ENCODE results near the gene RLN2. TPM values are rescaled to one million over a fixed set of nuclear protein-coding genes. Genes with fewer than 3 reads are reported as not detected.
"Not testable (repeated sequence)": the region's sequence is repeated elsewhere in the genome, so short reads cannot be mapped to it uniquely, and the experiment has no call there.

The RLN2 gene, protein sequence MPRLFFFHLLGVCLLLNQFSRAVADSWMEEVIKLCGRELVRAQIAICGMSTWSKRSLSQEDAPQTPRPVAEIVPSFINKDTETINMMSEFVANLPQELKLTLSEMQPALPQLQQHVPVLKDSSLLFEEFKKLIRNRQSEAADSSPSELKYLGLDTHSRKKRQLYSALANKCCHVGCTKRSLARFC
- total RNA-seq = not detected

DNA sequence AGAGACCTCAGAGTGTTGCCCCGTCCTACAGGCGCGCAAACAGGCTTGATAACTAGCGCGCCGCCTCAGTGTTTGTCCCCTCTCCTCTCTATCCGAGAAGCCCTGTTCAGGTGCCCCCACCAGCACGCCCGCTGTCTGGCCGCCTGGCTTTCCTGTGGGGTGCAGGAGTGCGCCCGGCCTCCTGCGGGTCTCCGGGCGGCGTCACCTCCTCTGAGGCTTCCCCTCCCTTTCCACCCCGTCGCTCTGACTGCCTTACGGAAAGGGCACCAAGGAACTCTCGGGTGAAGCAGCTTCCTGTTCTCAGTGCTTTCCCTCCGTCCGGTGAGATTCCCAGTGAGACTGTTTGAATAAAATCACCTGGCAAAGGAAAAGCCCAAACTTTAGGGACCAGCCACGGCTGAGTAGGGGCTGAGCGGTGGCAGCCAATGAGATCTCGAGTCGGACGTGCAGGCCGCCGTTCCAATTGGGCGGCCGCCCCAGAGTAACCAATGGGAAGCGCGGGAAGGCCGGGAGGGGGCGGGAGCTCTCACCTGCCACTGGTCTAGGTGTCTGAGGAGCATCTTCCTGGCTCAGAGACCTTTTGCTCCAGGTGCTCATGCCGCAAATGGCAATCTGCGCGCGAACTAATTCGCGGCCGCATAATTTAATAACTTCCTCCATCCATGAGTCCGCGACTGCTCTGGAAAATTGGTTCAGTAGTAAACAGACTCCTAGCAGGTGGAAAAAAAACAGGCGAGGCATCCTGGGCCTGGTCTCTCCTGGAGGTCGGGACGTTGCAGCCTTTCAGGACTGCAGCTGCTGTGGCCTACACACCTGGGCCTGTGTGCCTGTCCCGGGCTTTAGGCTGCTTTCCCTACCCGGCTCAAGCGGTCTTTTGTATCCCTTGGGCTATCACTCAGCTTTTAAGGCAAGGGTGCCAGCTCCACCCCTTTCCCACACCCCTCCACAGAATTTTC, at the start of gene RLN2:
Gene RLN2, minus strand, starts transcription at position 877 of the 956 bp plus-strand sequence. Its CDS starts 136 bp downstream, at position 741.
- ATAC-seq = peak; percentile 100

DNA sequence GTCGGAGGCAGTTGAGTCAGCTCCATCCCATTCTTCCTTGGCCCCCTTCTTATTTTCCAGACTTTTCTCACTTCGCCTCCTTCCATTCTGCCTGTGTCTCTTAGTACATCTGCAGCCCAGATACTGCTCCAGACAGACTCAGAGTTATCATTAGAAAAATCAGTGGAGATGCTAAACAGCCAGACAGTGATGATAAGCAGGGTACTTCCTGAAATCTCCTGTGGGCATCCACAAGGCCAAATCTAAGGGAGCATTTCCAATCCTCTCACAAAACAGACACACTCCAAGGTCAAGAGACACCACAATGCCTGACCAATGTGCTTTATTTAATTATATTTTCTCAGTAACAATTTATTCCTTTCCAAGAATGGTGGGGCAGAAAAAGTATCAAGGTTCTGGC, 49.7 kb upstream of the RLN2 start:
- no peak for ATAC-seq

DNA sequence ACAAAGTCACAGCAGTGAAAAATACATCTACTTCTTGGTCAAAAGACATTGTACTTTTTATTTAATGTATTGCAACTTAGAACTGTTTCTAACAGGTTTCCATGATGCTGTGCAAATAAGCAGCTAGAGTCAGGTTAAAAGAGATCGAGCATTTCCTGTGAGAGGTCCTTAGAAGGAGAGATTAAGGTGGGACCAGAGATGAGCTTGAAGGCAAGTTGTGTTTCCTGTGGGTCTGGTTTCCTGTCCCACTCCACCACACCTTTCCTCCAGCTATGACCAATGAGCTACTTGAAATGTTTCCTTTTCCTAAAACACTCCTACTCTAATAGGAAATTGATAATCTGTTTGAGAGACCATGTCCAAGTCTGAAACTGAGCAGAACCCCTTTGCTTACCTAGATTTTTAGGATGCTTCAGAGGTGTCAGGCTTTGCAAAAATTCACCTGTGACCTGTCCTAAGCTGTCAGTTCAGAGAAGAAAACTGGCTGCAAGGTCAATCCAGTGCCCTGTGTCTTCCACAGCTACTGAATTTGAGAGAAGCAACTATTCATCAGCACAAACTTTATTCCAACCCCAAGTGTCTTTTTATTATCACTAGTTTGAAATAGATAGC, 48.2 kb upstream of the RLN2 start:
- no peak for ATAC-seq

DNA sequence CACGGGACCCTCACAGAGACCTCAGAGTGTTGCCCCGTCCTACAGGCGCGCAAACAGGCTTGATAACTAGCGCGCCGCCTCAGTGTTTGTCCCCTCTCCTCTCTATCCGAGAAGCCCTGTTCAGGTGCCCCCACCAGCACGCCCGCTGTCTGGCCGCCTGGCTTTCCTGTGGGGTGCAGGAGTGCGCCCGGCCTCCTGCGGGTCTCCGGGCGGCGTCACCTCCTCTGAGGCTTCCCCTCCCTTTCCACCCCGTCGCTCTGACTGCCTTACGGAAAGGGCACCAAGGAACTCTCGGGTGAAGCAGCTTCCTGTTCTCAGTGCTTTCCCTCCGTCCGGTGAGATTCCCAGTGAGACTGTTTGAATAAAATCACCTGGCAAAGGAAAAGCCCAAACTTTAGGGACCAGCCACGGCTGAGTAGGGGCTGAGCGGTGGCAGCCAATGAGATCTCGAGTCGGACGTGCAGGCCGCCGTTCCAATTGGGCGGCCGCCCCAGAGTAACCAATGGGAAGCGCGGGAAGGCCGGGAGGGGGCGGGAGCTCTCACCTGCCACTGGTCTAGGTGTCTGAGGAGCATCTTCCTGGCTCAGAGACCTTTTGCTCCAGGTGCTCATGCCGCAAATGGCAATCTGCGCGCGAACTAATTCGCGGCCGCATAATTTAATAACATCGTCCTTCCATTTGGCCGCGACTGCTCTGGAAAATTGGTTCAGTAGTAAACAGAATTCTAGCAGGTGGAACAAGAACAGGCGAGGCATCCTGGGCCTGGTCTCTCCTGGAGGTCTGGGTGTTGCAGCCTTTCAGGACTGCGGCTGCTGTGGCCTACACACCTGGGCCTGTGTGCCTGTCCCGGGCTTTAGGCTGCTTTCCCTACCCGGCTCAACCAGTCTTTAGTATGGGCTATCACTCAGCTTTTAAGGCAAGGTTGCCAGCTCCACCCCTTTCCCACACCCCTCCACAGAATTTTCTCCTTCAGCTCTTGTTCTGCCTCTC, 34.8 kb upstream of the RLN2 start, which contains the start of gene RLN1:
Gene RLN1, minus strand, starts transcription at position 885 of the 990 bp plus-strand sequence. Its CDS starts 130 bp downstream, at position 755.
- peak; percentile 100 for ATAC-seq

DNA sequence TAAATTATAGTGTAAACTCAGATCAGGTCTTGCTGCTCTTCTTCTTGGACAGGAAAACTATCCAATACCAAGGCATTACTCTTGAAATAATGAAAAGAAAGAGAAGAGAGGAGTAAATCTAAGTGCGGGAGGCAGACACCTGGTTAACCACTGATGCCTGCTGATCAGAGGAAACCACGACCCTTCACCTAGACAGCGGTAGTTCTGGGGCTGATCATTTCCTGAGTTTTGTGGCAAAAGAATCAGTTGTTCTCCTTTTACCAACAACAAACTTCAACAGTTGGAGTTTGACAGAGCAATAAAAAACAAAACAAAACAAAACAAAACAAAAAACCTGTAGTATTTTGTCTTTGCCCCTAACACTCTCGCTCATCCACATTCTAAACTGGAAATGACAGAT, 32.2 kb upstream of the RLN2 start:
- no peak for ATAC-seq

DNA sequence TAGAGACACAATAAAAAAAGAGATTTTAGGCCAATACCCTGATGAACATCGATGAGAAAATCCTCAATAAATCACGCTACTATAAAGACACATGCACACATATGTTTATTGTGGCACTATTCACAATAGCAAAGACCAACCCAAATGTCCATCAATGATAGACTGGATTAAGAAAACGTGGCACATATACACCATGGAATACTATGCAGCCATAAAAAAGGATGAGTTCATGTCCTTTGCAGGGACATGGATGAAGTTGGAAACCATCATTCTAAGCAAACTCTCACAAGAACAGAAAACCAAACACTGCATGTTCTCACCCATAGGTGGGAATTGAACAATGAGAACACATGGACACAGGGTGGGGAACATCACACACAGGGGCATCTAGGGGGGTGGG, 26.8 kb upstream of the RLN2 start:
- not testable (repeated sequence) for ATAC-seq

DNA sequence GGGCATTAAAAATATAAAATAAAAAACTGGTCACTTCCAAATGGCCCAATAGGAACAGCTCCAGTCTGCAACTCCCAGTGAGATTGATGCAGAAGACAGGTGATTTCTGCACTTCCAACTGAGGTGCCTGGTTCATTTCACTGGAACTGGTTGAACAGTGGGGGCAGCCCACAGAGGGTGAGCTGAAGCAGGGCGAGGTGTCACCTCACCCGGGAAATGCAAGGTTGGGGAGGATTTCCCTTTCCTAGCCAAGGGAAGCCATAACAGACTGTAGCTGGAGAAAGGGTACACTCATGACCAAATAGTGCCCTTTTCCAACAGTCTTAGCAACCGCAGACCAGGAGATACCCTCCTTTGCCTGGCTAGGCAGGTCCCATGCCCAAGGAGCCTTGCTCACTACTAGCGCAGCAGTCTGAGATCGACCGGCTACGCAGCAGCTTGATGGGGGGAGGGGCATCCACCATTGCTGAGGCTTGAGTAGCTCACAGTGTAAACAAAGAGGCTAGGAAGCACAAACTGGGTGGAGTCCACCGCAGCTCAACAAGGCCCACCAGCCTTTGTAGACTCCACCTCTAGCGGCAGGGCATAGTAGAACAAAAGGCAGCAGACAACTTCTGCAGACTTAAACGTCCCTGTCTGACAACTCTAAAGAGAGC, 22.5 kb upstream of the RLN2 start:
- no peak for ATAC-seq

DNA sequence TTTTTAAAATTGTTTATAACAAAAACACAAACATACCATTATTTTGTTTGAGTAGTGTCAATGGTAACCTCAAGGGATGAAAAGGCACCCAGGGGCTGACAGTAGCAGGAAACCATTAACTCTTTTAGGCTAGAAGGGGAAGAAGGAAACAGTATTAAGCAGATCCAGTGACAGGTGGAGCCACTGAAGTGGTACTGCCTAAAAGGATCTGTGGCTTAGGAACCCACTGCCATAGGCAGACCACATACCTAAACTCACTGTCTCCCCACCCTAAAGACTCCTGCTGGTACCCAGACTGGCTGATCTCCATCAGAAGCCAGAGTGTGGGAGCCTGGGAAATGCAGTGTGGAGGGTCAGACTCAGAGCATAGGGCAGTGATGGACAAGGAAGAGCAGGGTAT, 21.7 kb upstream of the RLN2 start:
- ATAC-seq = no peak

DNA sequence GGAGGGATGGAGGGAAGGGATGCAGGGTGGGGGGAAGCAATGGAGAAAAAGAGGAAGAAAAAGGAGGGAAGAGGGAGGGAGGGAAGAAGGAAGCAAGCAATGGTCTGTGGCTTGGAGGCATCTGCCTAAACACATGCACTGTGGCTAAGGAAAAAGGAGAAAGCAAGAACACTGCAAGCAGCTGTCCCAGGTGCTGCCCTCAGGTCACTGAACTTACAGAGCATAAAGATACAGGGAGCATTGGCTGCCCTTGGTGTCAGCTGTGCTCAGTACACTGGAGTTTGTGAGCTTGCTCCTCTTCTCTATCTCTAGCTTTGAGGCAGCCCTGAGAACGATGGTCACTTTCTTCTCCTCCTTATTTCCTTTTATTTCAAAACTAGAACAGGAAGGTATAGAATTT, 17.1 kb upstream of the RLN2 start:
- ATAC-seq = not testable (repeated sequence)

DNA sequence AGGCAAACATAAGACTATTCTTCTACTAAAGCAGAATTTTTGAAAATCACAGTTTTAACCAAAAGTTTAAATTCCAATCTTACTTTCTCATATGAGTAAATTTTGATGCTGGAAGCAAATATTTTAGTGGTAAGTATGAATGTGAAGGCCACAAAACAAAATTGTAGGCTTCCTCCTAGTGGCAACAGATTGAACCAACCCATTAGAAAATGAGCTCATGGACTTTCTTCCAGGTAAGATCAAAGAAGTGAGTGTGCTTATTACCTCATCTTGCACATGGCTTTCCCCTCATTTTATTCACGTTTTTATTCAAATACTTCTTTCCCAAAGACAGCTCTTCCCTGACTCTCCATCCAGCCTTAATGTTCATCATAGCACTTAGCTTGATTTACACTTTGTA, 16.5 kb upstream of the RLN2 start:
- ATAC-seq = no peak

DNA sequence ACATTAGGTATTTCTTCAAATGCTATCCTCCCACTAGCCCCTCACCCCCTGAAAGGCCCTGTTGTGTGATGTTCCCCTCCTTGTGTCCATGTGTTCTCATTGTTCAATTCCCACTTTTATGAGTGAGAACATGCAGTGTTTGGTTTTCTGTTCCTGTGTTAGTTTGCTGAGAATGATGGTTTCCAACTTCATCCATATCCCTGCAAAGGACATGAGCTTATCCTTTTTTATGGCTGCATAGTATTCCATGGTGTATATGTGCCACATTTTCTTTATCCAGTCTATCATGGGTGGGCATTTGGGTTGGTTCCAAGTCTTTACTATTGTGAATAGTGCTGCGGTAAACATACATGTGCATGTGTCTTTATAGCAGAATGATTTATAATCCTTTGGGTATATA, 11.9 kb upstream of the RLN2 start:
- ATAC-seq = not testable (repeated sequence)

DNA sequence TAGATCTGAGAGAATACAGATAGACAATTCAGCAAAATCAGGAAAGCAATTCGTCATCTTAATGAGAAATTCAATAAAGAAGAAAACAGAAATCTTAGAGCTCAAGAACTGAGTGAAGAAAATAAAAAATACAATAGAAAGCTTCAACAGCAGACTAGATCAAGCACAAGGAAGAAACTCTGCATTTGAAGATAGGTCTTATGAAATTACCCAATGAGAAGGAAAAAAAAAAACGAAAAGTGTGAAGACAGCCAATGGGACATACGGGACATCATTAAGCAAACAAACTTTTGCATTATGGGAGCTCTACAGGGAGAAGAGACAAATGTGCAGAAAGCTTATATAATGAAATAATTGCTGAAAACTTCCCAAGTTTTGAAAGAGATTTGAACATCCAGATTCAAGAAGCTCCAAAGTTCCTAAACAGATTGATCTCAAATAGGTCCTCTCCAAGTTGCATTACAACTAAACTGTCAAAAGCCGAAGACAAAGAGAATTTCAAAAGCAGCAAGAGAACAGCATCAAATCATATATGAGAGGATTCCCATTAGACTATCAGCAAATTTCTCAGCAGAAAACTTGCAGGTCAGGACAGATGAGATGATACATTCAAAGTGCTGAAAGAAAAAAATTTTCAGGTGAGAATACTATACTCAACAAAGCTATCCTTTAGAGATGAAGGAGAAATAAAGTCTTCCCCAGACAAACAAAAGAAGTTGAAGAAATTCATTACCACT, 10.8 kb upstream of the RLN2 start:
- no peak for ATAC-seq

DNA sequence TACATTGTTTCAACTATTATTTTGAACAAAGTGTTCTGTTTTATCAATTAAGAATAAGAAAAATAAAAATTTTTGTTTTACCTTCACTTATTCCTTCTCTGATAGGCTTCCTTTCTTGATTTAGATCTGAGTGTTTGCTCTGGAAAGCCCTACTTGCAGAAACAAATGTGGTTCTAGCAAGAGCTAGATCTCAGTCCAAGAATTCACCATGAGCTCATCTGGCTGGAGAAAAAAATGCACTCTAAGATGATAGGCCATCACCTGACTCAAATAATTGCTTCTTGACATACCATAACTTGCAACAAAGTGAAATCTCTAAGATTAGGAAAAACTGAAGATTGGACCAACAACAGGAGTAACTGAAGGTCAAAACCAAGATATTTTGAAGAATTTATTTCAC, 6.3 kb upstream of the RLN2 start:
- ATAC-seq = no peak

DNA sequence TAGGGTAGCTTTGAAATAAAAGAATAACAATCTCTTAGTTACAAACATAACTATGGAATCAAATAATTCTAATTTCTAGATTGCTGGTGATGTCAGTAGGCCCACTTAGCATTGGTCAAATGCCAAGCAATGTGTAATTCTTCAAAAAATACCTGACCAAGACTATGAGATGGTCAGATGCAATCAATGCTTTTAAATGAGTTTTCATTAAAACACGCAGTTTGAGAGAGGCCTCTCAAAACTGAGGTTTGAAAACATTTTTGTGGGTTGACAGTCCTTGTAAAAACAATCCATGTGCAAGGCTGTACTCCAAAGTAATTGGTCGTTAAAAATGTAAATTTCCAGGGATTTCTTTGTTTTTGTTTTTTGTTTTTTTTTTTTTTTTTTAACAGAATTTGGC, 1.2 kb upstream of the RLN2 start:
- no peak for ATAC-seq

DNA sequence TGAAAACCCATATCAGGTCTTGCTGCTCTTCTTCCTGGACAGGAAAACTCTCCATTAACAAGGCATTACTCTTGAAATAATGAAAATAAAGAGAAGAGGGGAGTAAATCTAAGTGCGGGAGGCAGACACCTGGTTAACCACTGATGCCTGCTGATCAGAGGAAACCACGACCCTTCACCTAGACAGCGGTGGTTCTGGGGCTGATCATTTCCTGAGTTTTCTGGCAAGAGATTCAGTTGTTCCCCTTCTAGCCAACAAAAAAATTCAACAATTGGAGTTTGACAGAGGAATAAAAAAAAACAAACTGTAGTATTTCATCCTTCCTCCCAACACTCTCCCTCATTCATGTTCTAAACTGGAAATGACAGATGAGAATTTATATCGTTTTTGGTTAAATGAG, 3.0 kb downstream of the RLN2 start:
- no peak for ATAC-seq

DNA sequence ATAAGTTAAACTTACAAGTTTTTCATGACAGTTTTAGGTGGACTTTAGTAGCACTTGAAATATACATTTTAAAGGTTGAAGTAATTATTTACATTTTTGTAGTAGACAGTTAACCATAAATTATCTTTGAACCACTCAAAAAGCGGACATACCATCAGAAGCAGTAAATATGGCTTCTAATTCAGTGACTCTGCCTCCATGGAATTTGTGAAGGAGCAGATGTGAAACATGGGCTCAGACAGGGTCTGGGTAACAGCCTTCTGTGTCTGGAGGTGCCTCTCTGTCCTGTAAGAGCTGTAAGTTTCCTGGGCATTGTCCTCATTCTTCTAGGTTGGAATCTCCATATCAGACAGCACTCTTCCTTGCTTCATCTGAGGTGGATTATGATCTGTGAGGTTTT, 12.4 kb downstream of the RLN2 start:
- ATAC-seq = no peak

DNA sequence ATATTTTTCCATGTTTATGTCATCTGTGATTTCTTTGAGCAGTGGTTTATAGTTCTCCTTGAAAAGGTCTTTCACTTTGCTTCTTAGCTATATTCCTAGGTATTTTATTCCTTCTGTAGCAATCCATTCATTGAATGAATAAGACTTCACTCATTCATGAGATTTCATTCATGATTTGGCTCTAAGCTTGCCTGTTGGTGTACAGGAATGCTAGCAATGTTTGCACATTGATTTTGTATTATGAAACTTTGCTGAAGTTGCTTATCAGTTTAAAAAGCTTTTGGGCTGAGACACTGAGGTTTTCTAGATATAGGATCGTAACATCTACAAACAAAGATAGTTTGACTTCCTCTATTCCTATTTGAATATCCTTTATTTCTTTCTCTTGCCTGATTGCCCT, 15.9 kb downstream of the RLN2 start:
- no peak for ATAC-seq

DNA sequence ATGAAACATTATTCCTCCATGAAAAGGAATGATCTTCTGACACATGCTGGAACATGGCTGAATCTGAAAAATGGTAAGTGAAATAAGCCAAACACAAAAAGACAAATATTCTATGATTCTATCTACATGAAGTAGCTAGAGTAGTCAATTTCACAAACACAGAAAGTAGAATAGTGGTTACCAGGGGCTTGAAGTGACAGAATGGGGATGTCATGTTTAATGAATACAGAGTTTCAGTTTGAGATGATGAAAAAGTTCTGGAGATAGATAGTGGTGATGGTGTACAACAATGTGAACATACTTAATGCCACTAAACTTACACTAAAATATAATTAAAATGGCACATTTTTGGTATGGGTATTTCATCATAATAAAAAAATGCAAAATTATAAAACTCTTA, 18.3 kb downstream of the RLN2 start:
- no peak for ATAC-seq

DNA sequence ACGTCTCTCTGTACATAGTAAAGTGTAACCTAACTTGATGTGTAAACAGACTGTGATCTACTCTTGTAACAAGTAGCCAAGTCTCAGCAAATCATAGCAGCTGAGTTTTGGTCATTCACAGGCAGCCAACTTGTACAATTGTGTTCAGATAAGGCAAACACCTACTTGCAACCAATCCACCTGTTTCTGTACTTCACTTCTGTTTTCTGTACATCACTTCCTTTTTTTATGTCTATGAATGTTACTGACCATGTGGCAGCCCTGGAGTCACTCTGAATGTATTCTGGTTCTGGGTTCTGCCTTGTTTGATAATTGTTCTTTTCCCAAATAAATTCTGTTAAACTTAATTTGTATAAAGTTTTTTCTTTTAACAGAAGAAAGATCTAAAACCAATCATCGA, 26.0 kb downstream of the RLN2 start:
- no peak for ATAC-seq

DNA sequence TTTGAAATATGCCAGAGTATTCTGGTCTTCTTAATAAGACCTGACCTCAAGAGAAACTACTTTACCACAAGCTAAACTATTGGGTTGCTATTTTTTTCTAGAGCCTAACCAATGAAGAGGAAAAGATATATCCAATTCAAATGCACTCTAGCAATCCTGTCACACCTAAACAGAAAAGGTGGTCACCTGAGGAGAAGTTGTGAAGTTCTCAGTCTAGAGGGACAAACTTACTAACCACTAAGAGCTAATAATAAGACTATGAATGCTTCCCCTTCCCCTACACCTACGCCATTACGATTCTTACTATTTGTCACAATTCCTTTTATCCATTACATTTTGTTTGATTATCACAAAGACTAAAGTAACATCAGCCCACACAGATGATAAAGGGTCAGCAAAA, 29.7 kb downstream of the RLN2 start:
- ATAC-seq = no peak

DNA sequence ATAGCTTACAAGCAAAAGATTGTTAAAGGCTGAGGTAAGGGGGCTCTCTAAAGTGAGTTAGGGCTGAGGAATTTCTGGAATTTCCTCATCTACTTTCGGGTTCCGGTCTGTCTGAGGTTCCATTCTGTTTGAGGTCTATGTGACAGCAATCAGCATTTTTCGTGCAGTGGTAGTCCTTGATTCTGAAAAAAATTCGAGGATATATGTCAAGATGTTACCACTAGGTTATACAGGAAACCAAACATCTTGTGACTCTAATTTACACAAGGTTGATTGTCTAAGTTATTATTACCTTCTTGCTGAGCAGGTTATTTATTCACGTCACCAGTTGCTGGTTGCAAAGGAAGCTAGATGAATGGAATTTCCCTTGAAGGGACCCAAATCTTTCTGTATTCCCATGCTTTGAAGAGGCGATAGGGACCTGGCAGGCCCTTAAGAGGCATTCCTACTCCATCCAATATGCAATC, 35.2 kb downstream of the RLN2 start:
- no peak for ATAC-seq
